ENCODE data around the gene DCAF6. TPM values are rescaled to one million over a fixed set of nuclear protein-coding genes. Genes with fewer than 3 reads are reported as not detected.

DCAF6 gene
- total and polyA plus RNA-seq, 4 donors: 19.7 to 120 (median 28.2) TPM

GRCh38 chr1:167900907-167901306, 35.6 kb upstream of the DCAF6 start:
- H3K27ac ChIP-seq (ENCODE audit: low read depth in 1 of 2, low read length in 1 of 2): no peak overlapping the region
- no peaks in the 10 kb centered on the region for H3K9me3 ChIP-seq (ENCODE audit: control insufficient read depth in 4 of 4, insufficient read depth in 3 of 4, low read length in 3 of 4)
- H3K9ac ChIP-seq (ENCODE audit: insufficient read depth in 1 of 2, low read length in 2 of 2): no peak overlapping the region
- no peaks in the 10 kb centered on the region for H3K27me3 ChIP-seq (ENCODE audit: control insufficient read depth in 3 of 3, insufficient read depth in 3 of 3, low read length in 2 of 3)
- DNase-seq: no peak
- H3K4me1 ChIP-seq (ENCODE audit: control insufficient read depth in 5 of 5, insufficient read depth in 5 of 5, low read length in 5 of 5): peaks cover 0 to 16% (median 0%) of the 10 kb centered on the region in 5 donors
- no peak for ATAC-seq (ENCODE audit: insufficient read depth, low FRiP score)
- no peak overlapping the region for H3K4me3 ChIP-seq
- H3K36me3 ChIP-seq (ENCODE audit: control insufficient read depth in 4 of 4, insufficient read depth in 4 of 4, low read length in 4 of 4): no peaks in the 10 kb centered on the region
- TF ChIP-seq, protein P1, sequence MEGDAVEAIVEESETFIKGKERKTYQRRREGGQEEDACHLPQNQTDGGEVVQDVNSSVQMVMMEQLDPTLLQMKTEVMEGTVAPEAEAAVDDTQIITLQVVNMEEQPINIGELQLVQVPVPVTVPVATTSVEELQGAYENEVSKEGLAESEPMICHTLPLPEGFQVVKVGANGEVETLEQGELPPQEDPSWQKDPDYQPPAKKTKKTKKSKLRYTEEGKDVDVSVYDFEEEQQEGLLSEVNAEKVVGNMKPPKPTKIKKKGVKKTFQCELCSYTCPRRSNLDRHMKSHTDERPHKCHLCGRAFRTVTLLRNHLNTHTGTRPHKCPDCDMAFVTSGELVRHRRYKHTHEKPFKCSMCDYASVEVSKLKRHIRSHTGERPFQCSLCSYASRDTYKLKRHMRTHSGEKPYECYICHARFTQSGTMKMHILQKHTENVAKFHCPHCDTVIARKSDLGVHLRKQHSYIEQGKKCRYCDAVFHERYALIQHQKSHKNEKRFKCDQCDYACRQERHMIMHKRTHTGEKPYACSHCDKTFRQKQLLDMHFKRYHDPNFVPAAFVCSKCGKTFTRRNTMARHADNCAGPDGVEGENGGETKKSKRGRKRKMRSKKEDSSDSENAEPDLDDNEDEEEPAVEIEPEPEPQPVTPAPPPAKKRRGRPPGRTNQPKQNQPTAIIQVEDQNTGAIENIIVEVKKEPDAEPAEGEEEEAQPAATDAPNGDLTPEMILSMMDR (IDR thresholded peaks at IDR 0.05; ENCODE audit: control extremely low read depth, extremely low read depth): no peak
- WGBS, 2 donors: 95 to 96% methylated on average over 4 of the region's 4 CpGs

DNA sequence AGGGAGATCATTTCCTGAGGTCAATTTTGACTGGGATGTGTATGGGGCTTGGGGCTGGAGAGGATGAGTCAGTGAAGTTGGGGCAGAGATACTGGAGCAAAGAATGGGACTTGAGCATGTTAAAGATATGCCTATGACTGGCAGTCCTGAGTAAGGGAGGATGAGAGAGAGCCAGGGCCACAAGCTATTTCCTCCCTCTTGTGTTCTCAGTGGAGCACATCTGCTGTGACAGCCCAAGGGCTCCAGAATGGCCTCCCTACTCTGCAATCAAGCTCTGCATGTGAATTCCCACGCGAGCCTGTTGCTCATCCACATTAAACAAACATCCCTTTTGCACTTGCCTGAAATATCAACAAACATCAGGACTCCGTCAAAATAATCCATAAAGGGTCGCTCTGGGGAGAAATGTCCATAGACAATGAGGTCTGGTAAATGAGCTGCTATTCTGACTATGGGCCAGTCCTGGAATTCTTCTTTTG, 31.8 kb upstream of the DCAF6 start:
- H3K36me3 ChIP-seq (ENCODE audit: control insufficient read depth in 4 of 4, insufficient read depth in 4 of 4, low read length in 4 of 4): no peaks in the 10 kb centered on the region
- H3K27me3 ChIP-seq (ENCODE audit: control insufficient read depth in 3 of 3, insufficient read depth in 3 of 3, low read length in 2 of 3): no peaks in the 10 kb centered on the region
- WGBS, 2 donors: 62 to 65% methylated on average over 4 of the region's 4 CpGs
- H3K4me1 ChIP-seq (ENCODE audit: control insufficient read depth in 5 of 5, insufficient read depth in 5 of 5, low read length in 5 of 5): peaks cover 0 to 16% (median 0%) of the 10 kb centered on the region in 5 donors
- no peak overlapping the region for H3K27ac ChIP-seq (ENCODE audit: low read depth in 1 of 2, low read length in 1 of 2)
- TF ChIP-seq, protein P1 (IDR thresholded peaks at IDR 0.05; ENCODE audit: control extremely low read depth, extremely low read depth): no peak
- H3K9ac ChIP-seq (ENCODE audit: insufficient read depth in 1 of 2, low read length in 2 of 2): no peak overlapping the region
- H3K9me3 ChIP-seq (ENCODE audit: control insufficient read depth in 4 of 4, insufficient read depth in 3 of 4, low read length in 3 of 4): no peaks in the 10 kb centered on the region
- ATAC-seq (ENCODE audit: insufficient read depth, low FRiP score) (peak; percentile 19), DNase-seq (peak in 2 of 3 donors; percentile 26 to 34)
- H3K4me3 ChIP-seq: no peak overlapping the region

DNA sequence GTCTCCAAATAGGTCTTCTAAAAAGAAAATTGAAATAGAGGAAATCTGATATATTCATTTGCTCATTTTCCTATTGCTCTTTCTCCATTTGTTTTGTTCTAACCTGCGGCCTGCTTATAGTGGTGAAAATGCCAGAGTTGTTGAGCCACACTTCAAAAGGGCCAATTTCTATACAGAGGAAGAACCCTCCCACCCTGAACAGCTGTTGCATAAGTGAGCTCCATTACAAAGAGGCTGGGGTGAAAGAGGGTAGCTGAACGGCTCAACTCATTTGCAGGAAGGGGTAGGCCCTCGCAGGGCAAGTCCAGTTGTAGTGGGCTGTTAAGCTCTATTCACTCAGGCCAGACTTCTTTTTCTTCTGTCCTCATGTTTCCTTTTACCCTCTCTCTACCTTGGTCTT, 31.3 kb upstream of the DCAF6 start:
- no peaks in the 10 kb centered on the region for H3K36me3 ChIP-seq (ENCODE audit: control insufficient read depth in 4 of 4, insufficient read depth in 4 of 4, low read length in 4 of 4)
- no peaks in the 10 kb centered on the region for H3K27me3 ChIP-seq (ENCODE audit: control insufficient read depth in 3 of 3, insufficient read depth in 3 of 3, low read length in 2 of 3)
- H3K27ac ChIP-seq (ENCODE audit: low read depth in 1 of 2, low read length in 1 of 2): peak overlapping the region in 1 of 2 donors; percentile 46
- H3K4me3 ChIP-seq: no peak overlapping the region
- no peak for ATAC-seq (ENCODE audit: insufficient read depth, low FRiP score)
- H3K9me3 ChIP-seq (ENCODE audit: control insufficient read depth in 4 of 4, insufficient read depth in 3 of 4, low read length in 3 of 4): no peaks in the 10 kb centered on the region
- H3K9ac ChIP-seq (ENCODE audit: insufficient read depth in 1 of 2, low read length in 2 of 2): no peak overlapping the region
- TF ChIP-seq, protein P1 (IDR thresholded peaks at IDR 0.05; ENCODE audit: control extremely low read depth, extremely low read depth): no peak
- DNase-seq: peak; percentile 44 to 77 (median 68)
- H3K4me1 ChIP-seq (ENCODE audit: control insufficient read depth in 5 of 5, insufficient read depth in 5 of 5, low read length in 5 of 5): peaks cover 0 to 16% (median 0%) of the 10 kb centered on the region in 5 donors
- WGBS, 2 donors: 22 to 48% methylated on average over 3 of the region's 3 CpGs

GRCh38 chr1:167905671-167906070, 30.8 kb upstream of the DCAF6 start:
- Histone ChIP-seq H3K36me3 (ENCODE audit: control insufficient read depth in 4 of 4, insufficient read depth in 4 of 4, low read length in 4 of 4) (no peaks in the 10 kb centered on the region), H3K9ac (ENCODE audit: insufficient read depth in 1 of 2, low read length in 2 of 2) (no peak overlapping the region), H3K4me3 (no peak overlapping the region), H3K27me3 (ENCODE audit: control insufficient read depth in 3 of 3, insufficient read depth in 3 of 3, low read length in 2 of 3) (no peaks in the 10 kb centered on the region), H3K9me3 (ENCODE audit: control insufficient read depth in 4 of 4, insufficient read depth in 3 of 4, low read length in 3 of 4) (no peaks in the 10 kb centered on the region), H3K27ac (ENCODE audit: low read depth in 1 of 2, low read length in 1 of 2) (no peak overlapping the region), H3K4me1 (ENCODE audit: control insufficient read depth in 5 of 5, insufficient read depth in 5 of 5, low read length in 5 of 5) (peaks cover 0 to 16% (median 3%) of the 10 kb centered on the region in 5 donors)
- TF ChIP-seq, protein P1 (IDR thresholded peaks at IDR 0.05; ENCODE audit: control extremely low read depth, extremely low read depth): no peak
- ATAC-seq (ENCODE audit: insufficient read depth, low FRiP score) (no peak), DNase-seq (peak in 1 of 3 donors; percentile 42)

Measured in lung (tissue), 12 donors.